Activated CD8-positive, alpha-beta T cell treated with anti-CD3 and anti-CD28 coated beads for 36 hours (primary cell): ENCODE measurements around the gene CD247. TPM values are rescaled to one million over a fixed set of nuclear protein-coding genes. Genes with fewer than 3 reads are reported as not detected.

ENCODE experiments used
- ATAC-seq: fragments of 200-7000 bp; cut with Tn5 transposase; one replicate; pipeline ENCODE4 v1.10.0; 2021; ENCODE audit warnings: mild to moderate bottlenecking, moderate library complexity
- CTCF ChIA-PET: fragments of 350-600 bp; sonication (Branson Sonifier 250); formaldehyde crosslinking; loops from one replicate; lab custom pipeline; 2021; ENCODE audit warnings: antibody characterized with exemption; lab: Charles Lee
- POLR2A ChIA-PET: fragments of 350-600 bp; sonication (Branson Sonifier 250); formaldehyde crosslinking; loops from one replicate; lab custom pipeline; 2021; ENCODE audit warnings: antibody characterized with exemption; lab: Charles Lee
- DNase-seq: peaks from one replicate; pipeline ENCODE4 v3.0.0-alpha.2; 2020
- H3K27ac Mint-ChIP-seq: one replicate; pipeline ENCODE4 v1.8.0; 2021; ENCODE audit warnings: mild to moderate bottlenecking, mixed read lengths
- H3K27me3 Mint-ChIP-seq: one replicate; pipeline ENCODE4 v1.8.0; 2021; ENCODE audit warnings: mixed read lengths
- H3K36me3 Mint-ChIP-seq: one replicate; pipeline ENCODE4 v1.8.0; 2021; ENCODE audit warnings: low read depth, mixed read lengths
- H3K4me1 Mint-ChIP-seq: one replicate; pipeline ENCODE4 v1.8.0; 2021; ENCODE audit warnings: low read depth, mixed read lengths
- H3K4me3 Mint-ChIP-seq: one replicate; pipeline ENCODE4 v1.8.0; 2021; ENCODE audit warnings: mild to moderate bottlenecking, moderate library complexity, mixed read lengths
- H3K9me3 Mint-ChIP-seq: one replicate; pipeline ENCODE4 v1.8.0; 2021; ENCODE audit warnings: mixed read lengths
- CTCF ChIP-seq: fragments of 200-600 bp; IDR thresholded peaks from one replicate; pipeline ENCODE4 v1.8.0; 2022; ENCODE audit warnings: antibody characterized with exemption, mild to moderate bottlenecking
- intact Hi-C: fragments of 100-400 bp; cut with micrococcal nuclease; formaldehyde crosslinking; loops from one replicate; pipeline ENCODE4 v1.10.0; 2022
- total RNA-seq, 2 experiments: library from RNA; stranded (reverse); gene quantifications; one replicate each; pipeline ENCODE4 v1.2.3, GENCODE V29; 2021

Gene CD247
- total RNA-seq, 2 experiments from 2014 or later, result 224 to 229 TPM

- TF ChIP-seq CTCF, result no peak
- Mint-ChIP-seq H3K4me1 (peaks cover 93% of the 10 kb centered on the region), H3K9me3 (peaks cover 2% of the 10 kb centered on the region), H3K27ac (peak overlapping the region; percentile 83), H3K4me3 (peak overlapping the region; percentile 33), H3K27me3 (no peaks in the 10 kb centered on the region), H3K36me3 (peaks cover 78% of the 10 kb centered on the region)
- DNase-seq (peak; percentile 65), ATAC-seq (peak; percentile 28)
- ChIA-PET POLR2A (interaction anchor here (1.2 to 12.7 kb wide), 9 partner anchors 8 to 37 kb away, joined by 3 to 85 read pairs (median 10); partner anchors contain the start of gene CD247), CTCF (interaction anchor here (0.9 to 2.2 kb wide), 8 partner anchors 10 to 61 kb away, joined by 3 to 12 read pairs (median 5); no protein-coding TSS in a partner anchor)
- intact Hi-C loops, result no loop called here
These were observed 38.9 kb downstream of the CD247 start for GRCh38 chr1:167479331-167479979.

GRCh38 chr1:167477986-167478385 is 40.3 kb downstream of the CD247 start:
- DNase-seq, result no peak
- TF ChIP-seq CTCF, result no peak
- ATAC-seq, result no peak
- H3K36me3 Mint-ChIP-seq, result peaks cover 72% of the 10 kb centered on the region
- no peak overlapping the region for H3K4me3 Mint-ChIP-seq
- POLR2A ChIA-PET, result interaction anchor here (1.2 to 12.7 kb wide), 7 partner anchors 10 to 39 kb away, joined by 3 to 85 read pairs (median 12); partner anchors contain the start of gene CD247
- peaks cover 2% of the 10 kb centered on the region for H3K9me3 Mint-ChIP-seq
- H3K4me1 Mint-ChIP-seq, result peaks cover 93% of the 10 kb centered on the region
- CTCF ChIA-PET, result interaction anchor here (1.0 to 1.6 kb wide), 9 partner anchors 11 to 63 kb away, joined by 3 to 6 read pairs (median 4); no protein-coding TSS in a partner anchor
- intact Hi-C loops, result no loop called here
- no peaks in the 10 kb centered on the region for H3K27me3 Mint-ChIP-seq
- peak overlapping the region; percentile 52 for H3K27ac Mint-ChIP-seq

- H3K9me3 Mint-ChIP-seq, result peaks cover 2% of the 10 kb centered on the region
- H3K4me3 Mint-ChIP-seq, result no peak overlapping the region
- no peaks in the 10 kb centered on the region for H3K27me3 Mint-ChIP-seq
- intact Hi-C loops, result no loop called here
- peaks cover 93% of the 10 kb centered on the region for H3K4me1 Mint-ChIP-seq
- no peak for DNase-seq
- peaks cover 70% of the 10 kb centered on the region for H3K36me3 Mint-ChIP-seq
- H3K27ac Mint-ChIP-seq, result no peak overlapping the region
- ChIA-PET POLR2A (interaction anchor here (0.7 to 12.7 kb wide), 8 partner anchors 12 to 42 kb away, joined by 3 to 85 read pairs (median 4); partner anchors contain the start of gene CD247), CTCF (no interaction called here)
- ATAC-seq, result no peak
- TF ChIP-seq CTCF, result no peak
These were observed 42.3 kb downstream of the CD247 start for GRCh38 chr1:167476061-167476460.

GRCh38 chr1:167474191-167474641 is 44.1 kb downstream of the CD247 start:
- peaks cover 2% of the 10 kb centered on the region for H3K9me3 Mint-ChIP-seq
- ChIA-PET CTCF (interaction anchor here (1.2 to 2.1 kb wide), 7 partner anchors 17 to 59 kb away, joined by 3 to 7 read pairs (median 5); partner anchors contain the start of gene CD247), POLR2A (interaction anchor here (0.6 to 5.5 kb wide), 9 partner anchors 8 to 59 kb away, joined by 3 to 32 read pairs (median 5); partner anchors contain the start of gene CD247)
- peaks cover 88% of the 10 kb centered on the region for H3K4me1 Mint-ChIP-seq
- peak overlapping the region; percentile 59 for H3K4me3 Mint-ChIP-seq
- H3K27ac Mint-ChIP-seq, result peak overlapping the region; percentile 86
- DNase-seq (peak; percentile 72), ATAC-seq (peak; percentile 58)
- intact Hi-C loops, result no loop called here
- TF ChIP-seq CTCF, result no peak
- no peaks in the 10 kb centered on the region for H3K27me3 Mint-ChIP-seq
- H3K36me3 Mint-ChIP-seq, result peaks cover 62% of the 10 kb centered on the region
